GM12892 (cell line): ENCODE data around the gene USO1.

ENCODE experiments used
- POLR2A ChIP-seq: IDR thresholded peaks from 2 replicates; pipeline ENCODE4 v1.6.1; 2011; ENCODE audit warnings: low read depth, low read length, control low read depth
- POLR2AphosphoS5 ChIP-seq: IDR thresholded peaks from 2 replicates; pipeline ENCODE4 v1.6.1; 2011; ENCODE audit warnings: low read depth, low read length, control low read depth
- TAF1 ChIP-seq: IDR thresholded peaks from 2 replicates; pipeline ENCODE4 v1.6.1; 2011; ENCODE audit warnings: low read depth, mild to moderate bottlenecking, control low read depth, low read length, borderline replicate concordance

GRCh38 chr4:75698162-75698962 lies 26.0 kb upstream of the USO1 start:
- TF ChIP-seq POLR2A (peak; percentile 72; the same call in 1 of the 2 replicates), POLR2AphosphoS5 (peak; percentile 66; the same call in 1 of the 2 replicates), TAF1 (peak; percentile 22; the same call in 1 of the 2 replicates)
